Measurements from ENCODE around the gene ZBTB7C.

Gene ZBTB7C

DNA sequence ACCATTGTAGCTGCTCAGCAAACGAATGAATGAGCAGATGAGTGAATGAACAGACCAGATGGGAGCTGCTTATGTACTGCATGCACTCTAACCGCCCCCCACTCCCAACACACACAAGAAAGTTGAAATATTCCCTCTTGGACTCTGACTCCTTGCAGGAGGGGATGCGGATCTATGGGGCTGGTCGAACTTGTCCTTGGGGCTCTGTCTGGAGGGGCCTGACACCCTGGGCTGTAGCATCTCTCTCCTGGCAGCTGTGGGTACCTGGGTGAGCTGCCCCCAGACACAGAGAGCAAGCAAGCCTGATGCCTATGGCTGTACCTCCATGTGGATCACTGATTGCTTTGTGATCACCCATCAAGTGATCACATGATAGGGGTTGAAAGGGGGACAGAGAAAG, 286.4 kb downstream of the ZBTB7C start:
- DNase-seq (ENCODE audit: low read depth), result no peak

DNA sequence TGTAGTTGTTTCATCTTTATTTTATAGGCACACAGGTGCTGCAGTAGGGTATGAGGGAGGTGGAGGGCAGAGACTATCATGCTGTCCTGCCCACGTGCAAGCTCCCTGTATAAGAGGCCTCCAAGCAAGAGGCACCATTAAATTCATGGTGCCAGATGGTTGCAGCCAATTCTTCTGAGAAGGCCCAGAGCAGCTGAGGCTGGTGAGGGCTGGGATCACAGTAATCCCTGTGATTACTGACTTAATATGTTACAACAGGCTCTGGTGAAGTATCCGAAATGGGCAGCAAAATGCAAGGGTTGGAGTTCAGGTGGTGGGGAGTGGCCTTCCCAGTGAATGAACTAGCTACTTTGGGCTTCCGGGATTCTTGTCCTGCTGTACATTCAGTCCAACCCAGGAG, 286.8 kb downstream of the ZBTB7C start:
- no peak for DNase-seq (ENCODE audit: low read depth)

DNA sequence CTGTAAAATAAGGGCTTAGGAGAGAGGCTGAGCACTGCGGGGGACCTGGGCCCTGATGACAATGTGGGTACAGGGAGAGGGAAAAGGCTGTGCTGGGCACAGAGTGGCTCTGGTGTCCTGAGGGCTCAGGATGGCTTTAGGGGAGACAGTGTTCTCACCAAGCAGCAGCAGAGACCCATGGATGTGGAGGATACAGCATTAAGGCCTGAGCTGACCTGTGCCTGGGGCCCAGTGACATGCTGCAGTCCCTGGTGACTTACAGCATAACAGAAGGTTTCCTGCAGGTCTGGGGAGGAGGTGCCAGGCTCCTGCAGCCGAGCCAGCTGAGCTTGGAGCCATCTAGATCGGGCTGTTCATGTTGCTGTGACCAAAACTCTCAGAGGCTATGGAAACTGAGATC, 287.4 kb downstream of the ZBTB7C start:
- no peak for DNase-seq (ENCODE audit: low read depth)

DNA sequence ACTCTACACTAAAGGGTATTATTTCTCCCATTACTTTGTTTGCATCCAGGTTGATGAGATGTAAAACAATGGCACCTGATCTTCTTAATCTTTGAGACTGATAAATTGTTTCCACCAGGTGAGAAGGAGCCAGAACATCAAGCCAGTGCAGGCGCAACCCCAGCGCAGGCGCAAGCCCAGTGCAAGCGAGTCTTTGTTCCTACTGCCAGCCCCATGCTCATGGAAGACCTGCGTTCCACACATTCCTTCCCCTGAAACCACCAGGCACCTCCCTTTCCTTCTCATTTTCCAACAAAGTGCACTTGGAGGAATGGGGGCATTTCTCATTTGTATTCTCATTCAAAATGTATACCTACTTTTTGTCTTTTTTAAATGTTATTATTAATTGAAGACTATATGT, 290.0 kb downstream of the ZBTB7C start:
- DNase-seq (ENCODE audit: low read depth), result no peak

DNA sequence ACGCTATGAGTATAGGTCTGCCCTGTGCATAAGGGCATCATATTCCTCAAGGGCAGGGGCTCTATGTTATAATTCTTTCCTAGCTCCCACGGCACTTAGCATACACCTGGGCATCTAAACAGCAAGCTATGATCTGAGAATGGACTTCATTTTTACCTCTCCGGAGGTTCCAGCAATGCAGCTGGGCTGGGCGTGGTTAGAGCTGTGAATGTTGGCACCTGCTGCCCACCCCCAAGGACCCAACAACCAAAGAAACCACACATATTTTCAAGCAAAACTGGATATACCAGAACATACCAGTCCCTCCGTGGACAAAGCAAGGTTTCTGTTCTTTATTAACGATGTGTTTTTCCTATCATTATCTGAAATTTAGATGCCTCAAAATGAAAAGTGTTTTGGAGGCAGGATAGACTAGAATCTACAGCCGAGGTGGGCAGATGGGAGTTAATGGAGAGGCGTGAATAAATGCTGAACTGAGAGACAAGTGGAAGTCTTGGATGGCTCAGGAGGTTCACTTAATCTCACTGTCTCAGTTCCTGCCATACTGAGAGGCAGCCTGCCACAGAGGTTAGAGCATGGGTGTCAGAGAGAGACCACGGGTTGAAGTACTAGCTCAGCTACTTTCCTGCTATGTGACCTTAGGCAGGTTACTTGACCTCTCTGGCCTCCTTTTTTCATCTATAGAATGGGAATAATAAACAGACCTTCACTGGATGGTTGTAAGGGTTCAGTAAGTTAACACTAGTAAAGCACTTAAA, 292.1 kb downstream of the ZBTB7C start:
- DNase-seq (ENCODE audit: low read depth), result no peak

DNA sequence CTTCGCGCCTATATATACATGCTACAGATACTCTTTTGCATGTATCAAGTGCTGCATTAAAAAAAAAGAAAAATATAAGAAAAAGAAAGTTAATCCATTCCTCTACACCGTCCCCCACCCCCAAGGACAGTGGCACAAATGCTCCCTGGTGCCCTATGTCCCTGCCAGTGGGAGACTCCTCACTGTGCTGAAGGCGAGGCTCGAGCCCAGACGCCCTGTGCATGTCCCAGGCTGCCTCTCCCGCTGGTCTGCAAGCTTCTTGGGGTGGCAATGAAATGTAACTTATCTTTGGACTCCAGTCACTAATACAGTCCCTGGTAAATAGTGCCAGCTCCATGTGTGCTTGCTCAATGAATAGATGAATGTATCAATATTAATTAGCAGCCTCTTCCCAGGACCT, 293.2 kb downstream of the ZBTB7C start:
- DNase-seq (ENCODE audit: low read depth), result no peak

DNA sequence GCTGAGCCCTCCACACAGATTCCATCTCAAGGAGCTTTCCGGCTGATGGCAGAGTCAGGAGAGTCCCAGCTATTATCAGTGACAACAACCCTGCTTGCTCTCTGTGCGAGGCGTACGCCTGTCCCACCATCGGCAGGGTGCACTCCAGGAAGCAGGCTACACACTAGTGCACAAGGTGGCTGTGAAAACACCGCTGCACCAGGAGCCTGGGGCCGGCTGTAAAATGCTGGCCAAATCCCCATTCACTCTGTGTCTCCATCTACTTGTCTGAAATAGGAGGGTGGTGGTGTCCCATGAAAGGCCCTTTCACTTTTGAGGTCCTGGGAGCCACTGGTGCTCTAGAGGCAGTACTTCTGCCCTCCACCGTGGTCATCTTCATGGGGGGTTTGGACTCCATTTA, 295.5 kb downstream of the ZBTB7C start:
- DNase-seq (ENCODE audit: low read depth), result no peak

DNA sequence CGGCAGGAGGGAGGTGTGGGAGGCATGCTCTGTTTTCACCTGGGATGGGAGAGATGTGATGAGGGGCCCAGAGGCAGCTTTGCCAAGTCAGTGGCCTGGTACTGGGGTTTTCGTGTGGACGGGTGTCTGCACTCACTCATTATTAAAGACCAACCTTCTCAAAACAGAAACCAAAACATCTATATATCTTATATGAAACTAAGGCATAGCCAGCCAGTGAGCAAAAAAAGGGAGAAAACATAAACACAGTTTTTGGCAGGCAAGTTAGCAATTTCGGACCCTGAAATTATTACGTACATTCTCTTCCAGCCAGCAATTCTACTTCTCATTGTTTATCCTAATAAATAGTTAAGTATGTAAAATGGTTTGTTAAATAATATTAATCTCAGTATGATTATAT, 297.6 kb downstream of the ZBTB7C start:
- no peak for DNase-seq (ENCODE audit: low read depth)

DNA sequence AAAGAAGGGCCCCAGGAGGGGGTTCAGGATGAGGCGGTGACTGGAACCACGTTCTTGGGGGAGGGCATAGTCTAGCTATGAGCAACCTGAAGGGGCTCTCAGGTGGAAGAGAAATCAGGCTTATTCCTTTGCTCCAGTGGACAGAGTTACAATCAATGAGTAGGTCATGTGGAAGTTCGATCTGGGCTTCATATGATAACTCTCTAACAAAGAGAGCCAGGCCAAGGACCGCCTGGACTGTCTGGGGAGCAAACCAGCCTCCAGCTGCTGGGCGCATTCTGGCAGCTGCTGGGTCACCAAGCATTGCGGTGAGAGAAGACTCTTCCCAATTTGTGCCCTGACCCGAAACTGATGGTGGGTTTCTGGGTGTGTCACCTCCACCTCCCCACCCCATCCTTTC, 298.4 kb downstream of the ZBTB7C start:
- no peak for DNase-seq (ENCODE audit: low read depth)

DNA sequence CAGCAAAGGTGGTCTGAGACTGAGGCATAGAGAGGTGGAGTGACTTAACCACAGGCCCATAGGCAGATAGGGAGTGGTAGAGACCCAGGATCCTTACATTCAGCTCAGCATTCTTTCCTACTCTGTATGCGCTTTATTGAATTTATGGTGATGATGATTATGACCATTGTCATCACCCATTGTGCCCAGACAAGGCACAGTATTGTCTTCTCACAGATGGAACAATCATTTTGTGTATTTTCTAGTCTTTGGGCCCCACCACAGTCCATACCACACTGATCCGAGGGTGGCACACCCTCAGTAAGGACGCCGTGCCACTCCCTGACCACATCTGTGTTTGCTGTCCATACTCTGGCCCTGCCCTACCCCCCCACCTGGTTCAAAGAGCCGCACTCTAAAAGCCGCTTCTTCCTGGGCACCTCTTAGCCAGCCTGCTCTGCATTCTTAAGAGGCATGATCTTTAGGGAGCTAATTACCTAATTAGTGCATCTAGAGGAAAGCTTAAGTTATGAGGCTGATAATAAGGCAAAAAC, 299.2 kb downstream of the ZBTB7C start:
- no peak for DNase-seq (ENCODE audit: low read depth)

DNA sequence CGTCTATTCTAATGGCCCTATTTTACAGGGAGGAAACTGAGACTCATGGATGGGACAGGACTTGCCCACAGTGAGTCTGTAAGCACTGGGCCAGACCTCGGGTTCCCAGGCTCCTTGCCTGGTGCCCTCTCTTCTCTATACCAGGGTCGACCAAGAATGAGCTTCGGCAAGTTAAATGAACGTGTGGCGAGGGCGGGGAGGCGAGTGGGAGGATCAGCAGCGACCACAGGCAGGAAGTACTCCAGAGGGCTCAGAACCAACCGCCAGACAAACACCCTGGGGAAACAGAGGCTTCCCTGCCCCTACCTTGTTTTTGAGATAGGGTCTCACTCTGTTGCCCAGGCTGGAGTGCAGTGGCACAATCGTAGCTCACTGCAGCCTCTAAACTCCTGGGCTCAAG, 301.0 kb downstream of the ZBTB7C start:
- DNase-seq (ENCODE audit: low read depth), result no peak

DNA sequence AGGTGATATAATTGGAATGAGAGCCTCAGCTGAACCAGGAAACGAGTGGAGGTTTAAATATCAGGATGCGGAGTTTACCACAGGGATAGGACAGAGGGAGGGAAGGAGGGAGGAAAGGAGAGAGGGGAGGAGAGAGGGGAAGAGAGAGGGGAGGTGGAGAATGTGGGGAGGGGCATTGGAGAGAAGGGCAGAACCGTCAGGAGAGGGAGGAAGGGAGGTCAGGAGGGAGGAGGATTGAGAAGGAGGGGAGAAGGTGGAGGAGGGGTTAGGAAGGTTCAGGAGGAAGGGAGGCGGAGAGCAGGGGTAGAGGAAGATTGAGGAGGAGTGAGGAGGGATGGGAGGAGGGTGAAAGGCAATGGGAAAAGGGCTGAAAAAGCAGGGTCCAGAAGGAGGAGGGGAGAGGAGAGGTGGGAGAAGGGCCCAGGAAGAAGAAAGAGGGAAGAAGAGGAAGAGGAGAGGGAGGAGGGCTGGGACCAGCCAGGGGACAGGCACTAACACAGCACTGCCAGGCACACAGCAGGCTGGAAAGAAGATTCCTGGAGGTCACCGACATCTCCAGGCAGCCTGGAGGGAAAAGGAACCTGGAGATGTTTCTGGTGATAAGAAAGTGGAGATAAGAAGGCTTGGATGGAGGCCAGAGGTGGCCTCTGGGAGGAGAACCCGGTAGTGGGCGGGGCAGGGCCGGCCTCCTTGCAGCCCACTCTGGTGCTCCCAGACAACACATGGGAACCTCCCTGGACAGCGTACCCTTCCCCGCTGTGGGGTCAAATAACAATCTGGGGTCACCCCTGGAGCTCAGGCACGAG, 302.0 kb downstream of the ZBTB7C start:
- no peak for DNase-seq (ENCODE audit: low read depth)

DNA sequence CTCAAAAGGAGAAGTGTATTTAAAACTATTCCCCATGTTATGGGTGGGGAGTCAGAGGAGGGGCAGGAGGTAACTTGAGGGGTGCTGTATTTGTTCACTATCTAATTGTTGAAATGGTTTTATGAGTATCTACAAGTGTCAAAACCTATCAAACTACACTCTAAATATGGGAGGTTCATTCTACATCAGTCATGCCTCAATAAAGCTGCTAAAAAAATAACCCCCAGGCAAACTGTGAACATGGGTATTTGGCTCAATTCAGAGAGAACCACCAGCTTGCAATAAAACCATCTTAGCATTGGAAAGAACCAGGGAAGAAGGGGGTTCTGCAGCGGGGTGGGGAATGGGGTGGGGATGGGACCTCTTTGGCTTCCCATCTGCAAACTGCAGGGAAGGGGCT, 302.7 kb downstream of the ZBTB7C start:
- DNase-seq (ENCODE audit: low read depth), result no peak

DNA sequence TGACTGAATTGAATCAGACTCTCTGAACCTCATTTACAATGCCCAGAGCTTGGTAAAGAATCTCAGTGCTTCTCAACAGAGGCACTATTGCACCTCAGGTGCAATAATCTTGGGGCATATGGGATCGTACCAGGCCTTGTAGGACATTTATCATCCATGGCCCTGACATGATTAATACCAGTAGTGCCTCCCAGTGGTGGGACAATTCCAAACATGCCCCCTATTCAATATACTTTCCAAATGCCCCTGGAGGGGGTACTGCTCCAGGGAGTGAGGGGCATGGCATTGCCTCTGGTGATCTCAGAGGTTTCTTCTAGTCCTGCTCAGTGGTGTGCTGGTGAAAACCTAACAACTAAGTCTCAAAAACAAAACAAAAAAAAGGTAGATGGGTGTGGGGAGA, 303.9 kb downstream of the ZBTB7C start:
- no peak for DNase-seq (ENCODE audit: low read depth)

DNA sequence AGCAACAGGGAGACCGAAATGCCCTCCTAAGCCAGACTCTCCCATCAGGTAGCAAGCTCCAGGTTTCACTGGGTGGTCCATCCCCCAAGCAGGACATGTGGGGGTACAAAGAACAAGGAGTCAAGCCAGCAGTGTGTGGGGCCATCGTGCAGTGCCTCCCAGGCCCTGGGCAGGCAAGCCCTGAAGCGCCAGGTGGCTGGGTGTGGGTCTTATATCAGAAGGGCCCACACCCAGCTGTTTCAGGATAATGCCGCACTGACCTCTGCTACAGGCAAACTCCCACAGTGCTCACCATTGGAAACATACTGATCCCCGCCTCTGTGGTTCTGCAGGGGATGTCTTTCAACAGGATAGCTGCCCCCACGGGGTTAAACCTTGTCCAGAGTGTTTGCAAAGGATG, 304.5 kb downstream of the ZBTB7C start:
- no peak for DNase-seq (ENCODE audit: low read depth)

DNA sequence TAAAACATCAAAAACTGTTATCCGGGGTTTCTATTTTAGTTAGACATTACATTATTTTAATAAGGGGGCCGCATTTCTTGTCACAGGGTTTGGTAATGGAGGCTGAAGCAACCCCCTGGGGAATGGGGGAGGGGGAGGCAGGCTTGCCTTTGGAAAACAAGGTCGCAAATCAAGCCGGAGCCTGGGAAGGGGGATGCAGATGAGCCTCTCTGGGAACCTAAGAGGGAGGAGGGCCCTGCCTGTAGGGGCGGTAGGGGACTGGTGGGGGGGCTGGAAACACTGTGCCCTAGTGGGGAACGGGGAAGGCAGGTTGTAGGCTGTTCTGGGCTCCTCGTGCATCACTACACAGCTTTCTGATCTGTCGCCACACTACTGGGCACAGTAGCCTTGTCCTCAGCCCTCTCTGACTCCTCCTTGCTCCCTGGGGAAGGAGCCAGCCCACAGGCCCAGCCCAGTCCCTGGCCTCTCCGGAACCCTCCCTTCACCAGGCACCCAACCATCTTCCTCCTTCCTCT, 308.5 kb downstream of the ZBTB7C start:
- no peak for DNase-seq (ENCODE audit: low read depth)

DNA sequence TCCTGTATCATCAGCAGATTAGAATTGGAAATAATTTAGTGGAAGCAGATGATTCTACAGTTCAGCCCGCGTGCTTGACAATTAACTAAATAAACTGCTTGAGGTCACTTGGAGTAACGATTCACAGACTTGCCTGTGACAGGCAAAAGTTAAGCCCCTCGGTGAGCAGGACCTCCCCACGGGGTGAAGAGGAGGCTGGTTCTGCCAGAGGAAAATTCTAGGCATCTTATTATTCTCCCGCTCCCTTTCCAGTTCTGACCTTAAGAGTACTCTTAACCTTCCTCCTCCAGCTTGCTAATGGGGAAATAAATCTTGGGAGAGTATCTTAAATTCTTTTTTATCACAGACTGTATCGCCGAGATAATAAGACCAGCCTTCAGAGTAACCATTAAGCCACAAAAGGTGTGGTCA, 309.0 kb downstream of the ZBTB7C start:
- DNase-seq (ENCODE audit: low read depth), result no peak

DNA sequence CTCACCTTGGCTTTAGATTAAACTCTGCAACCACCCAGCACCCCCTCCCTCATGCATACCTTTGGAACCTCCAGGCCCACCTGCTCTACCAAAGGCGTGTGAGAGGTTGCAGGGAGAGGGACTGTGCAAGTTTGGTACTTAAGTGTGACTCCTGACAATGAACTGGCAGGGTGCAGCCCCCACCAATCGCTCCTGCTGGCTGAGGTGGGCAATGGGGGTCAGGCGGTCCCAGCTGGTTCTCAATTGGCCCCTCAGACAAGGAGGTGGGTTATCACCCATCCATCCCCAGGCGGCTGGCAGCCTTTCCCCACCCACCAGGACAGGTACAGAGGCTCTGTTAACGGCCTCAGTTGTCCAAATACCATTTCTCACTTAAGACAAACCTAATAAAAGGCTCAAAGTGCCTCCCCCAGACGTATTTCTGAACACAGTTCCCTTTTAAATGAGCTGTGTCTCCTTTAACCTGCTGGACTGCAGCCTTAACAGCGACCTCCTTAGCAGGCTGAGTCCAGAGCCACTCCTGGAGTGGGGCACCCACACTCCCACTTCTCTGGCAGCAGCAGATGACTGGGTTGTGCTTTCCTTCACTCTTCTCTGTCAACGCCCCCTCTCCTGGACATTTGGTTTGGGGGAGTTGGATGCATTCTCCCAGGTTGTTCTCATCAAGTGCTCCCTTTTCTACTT, 309.6 kb downstream of the ZBTB7C start:
- no peak for DNase-seq (ENCODE audit: low read depth)

DNA sequence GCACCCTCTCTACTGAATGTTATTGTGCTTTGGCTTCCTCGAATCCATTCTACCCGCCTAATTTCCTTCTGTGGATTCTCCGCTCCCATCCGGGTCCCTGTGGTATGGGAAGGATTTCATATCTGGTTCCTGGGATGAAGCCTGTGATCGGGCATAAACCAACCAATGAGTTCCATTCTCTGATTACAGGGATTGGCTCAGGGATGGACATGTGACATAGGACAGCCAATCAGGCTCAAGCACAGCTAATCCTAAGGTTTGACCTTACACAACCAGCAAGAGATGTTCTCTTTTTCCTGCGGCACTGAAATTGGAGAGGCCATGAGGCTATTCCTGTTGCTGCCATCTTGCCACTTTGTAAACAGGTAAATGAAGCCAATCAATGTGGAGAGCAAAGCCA, 310.6 kb downstream of the ZBTB7C start:
- no peak for DNase-seq (ENCODE audit: low read depth)

DNA sequence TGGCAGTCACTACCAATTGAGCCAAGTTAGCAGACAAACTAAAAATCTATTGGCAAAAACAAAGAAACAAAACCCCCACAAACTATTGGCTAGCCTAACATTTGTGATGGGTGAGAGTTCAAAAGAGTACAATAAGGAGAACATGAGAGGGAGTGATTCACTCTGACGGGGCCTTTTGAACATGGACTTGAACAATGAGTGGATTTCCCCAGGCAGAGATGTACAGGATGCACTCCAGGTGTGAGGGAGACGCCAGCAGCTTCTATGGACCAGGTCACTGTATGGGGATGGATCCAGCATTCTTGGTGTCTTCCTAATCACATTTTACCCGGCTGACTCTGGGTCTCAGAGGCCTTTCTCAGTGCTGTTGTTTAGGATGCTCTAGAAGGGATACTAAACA, 311.2 kb downstream of the ZBTB7C start:
- no peak for DNase-seq (ENCODE audit: low read depth)

DNA sequence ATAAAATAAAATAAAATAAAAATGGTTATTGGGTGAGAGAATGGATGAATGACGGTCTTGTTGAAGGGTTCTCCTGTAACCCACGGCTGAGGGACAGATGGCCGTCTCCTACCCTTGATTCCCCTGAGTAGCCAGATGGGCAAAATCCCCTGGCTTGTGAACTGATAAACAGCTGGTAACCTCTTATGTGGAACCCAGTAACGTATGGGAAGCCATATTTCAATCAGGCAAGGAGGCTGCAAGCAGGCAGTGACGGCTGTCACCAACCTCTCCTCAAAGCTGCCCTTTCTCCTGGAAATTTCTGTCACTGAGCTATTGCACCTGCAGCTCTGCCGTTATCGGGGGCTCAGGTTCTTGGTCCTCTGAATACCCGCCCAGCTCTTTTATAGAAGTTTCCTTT, 313.5 kb downstream of the ZBTB7C start:
- DNase-seq (ENCODE audit: low read depth), result no peak

DNA sequence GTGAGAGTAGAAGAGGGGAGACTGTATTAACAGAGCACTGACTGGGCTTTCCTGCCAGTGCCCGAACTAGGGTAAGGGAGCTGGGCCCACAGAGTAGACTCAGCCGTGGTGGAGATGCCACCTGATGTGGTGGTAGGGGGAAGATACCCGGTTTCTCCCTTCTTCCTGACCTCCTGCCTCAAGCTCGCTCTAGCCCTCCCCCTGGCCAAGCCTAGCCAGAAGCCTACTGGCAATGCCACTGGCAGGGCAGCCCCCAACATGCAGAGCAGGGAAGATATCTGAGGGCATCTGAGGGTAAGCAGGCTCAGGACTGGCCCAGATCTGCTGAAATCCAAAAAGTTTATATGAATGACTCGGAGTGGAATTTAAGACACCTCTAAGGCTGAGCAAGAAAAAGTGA, 316.1 kb downstream of the ZBTB7C start:
- no peak for DNase-seq (ENCODE audit: low read depth)

All from T follicular helper cell (primary cell).